ENCODE data around the gene KIAA0232. TPM values are rescaled to one million over a fixed set of nuclear protein-coding genes. Genes with fewer than 3 reads are reported as not detected.
"Not testable (repeated sequence)": the region's sequence is repeated elsewhere in the genome, so short reads cannot be mapped to it uniquely, and the experiment has no call there.

KIAA0232 gene
- total RNA-seq, 1 experiment from 2014 or later, result 28.5 TPM

- Histone ChIP-seq H3K79me2 (ENCODE audit: insufficient read depth, low read length) (no peaks in the 10 kb centered on the region), H3K27me3 (ENCODE audit: insufficient read depth, low read length) (no peaks in the 10 kb centered on the region), H3K9ac (ENCODE audit: extremely low read depth, insufficient read length, low read length) (no peak overlapping the region), H2BK20ac (ENCODE audit: low read depth, low read length, poor library complexity, severe bottlenecking) (no peak overlapping the region), H3K14ac (ENCODE audit: insufficient read depth, low read length) (no peak overlapping the region), H3K23me2 (ENCODE audit: insufficient read length, low read depth, low read length, poor library complexity, severe bottlenecking) (peaks cover 16% of the 10 kb centered on the region), H4K5ac (ENCODE audit: insufficient read length, low read depth, low read length) (no peak overlapping the region), H3K56ac (ENCODE audit: insufficient read length, low read depth, low read length) (no peak overlapping the region), H3K9me3 (ENCODE audit: control insufficient read depth, low read depth, low read length) (no peaks in the 10 kb centered on the region), H4K20me1 (ENCODE audit: control insufficient read depth, insufficient read depth, insufficient read length) (no peaks in the 10 kb centered on the region), H2AK5ac (ENCODE audit: insufficient read length, low read length) (no peak overlapping the region), H2AFZ (ENCODE audit: low read length) (no peak overlapping the region), H2BK120ac (ENCODE audit: low read depth, low read length, poor library complexity, severe bottlenecking) (no peak overlapping the region), H3K4me2 (ENCODE audit: insufficient read depth, insufficient read length, low read length) (no peak overlapping the region), H2BK12ac (ENCODE audit: insufficient read length, low read depth, low read length) (no peak overlapping the region), H2BK15ac (ENCODE audit: low read depth, low read length) (no peak overlapping the region), H3K23ac (ENCODE audit: insufficient read length, low read depth, low read length) (no peak overlapping the region), H3K4ac (ENCODE audit: low read depth, low read length) (no peak overlapping the region), H2BK5ac (ENCODE audit: insufficient read length, low read length) (no peak overlapping the region), H3K79me1 (ENCODE audit: insufficient read depth, low read depth, low read length, poor library complexity, severe bottlenecking) (no peaks in the 10 kb centered on the region), H3K4me1 (ENCODE audit: insufficient read depth, low read length) (peaks cover under 1% of the 10 kb centered on the region; the same call in 1 of the 2 replicates), H4K91ac (ENCODE audit: insufficient read length, low read depth, low read length) (no peak overlapping the region), H3K18ac (ENCODE audit: insufficient read length, low read depth, low read length) (no peak overlapping the region), H3K27ac (ENCODE audit: insufficient read length, low read depth, low read length) (no peak overlapping the region), H3T11ph (ENCODE audit: low read length) (no peak overlapping the region), H4K8ac (replicated peaks; ENCODE audit: insufficient read length, low read depth, low read length) (no peak overlapping the region)
- TF ChIP-seq, protein P1, sequence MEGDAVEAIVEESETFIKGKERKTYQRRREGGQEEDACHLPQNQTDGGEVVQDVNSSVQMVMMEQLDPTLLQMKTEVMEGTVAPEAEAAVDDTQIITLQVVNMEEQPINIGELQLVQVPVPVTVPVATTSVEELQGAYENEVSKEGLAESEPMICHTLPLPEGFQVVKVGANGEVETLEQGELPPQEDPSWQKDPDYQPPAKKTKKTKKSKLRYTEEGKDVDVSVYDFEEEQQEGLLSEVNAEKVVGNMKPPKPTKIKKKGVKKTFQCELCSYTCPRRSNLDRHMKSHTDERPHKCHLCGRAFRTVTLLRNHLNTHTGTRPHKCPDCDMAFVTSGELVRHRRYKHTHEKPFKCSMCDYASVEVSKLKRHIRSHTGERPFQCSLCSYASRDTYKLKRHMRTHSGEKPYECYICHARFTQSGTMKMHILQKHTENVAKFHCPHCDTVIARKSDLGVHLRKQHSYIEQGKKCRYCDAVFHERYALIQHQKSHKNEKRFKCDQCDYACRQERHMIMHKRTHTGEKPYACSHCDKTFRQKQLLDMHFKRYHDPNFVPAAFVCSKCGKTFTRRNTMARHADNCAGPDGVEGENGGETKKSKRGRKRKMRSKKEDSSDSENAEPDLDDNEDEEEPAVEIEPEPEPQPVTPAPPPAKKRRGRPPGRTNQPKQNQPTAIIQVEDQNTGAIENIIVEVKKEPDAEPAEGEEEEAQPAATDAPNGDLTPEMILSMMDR (conservative IDR thresholded peaks at IDR 0.05), result no peak
- no peak for DNase-seq
- Mint-ChIP-seq H3K4me3 (no peak overlapping the region), H3K27ac (no peak overlapping the region; a peak in 1 of 7 replicates), H3K4me1 (peaks cover 26 to 32% of the 10 kb centered on the region in 2 experiments), H3K27me3 (ENCODE audit: low read depth) (peaks cover 32% of the 10 kb centered on the region), H3K36me3 (ENCODE audit: insufficient read depth in 1 of 3, low read depth in 3 of 3) (no peaks in the 10 kb centered on the region), H3K9me3 (no peaks in the 10 kb centered on the region; a peak in 1 of 5 replicates)
- no CpG with 5 or more reads among the region's 13 CpGs for WGBS (ENCODE audit: extremely low coverage, insufficient read length, low lambda C conversion rate)
These were observed 123.3 kb downstream of the KIAA0232 start for GRCh38 chr4:6905516-6906445.

GRCh38 chr4:6906486-6906885 is 124.0 kb downstream of the KIAA0232 start:
- not testable (repeated sequence) for H3K36me3 Mint-ChIP-seq (ENCODE audit: insufficient read depth in 1 of 3, low read depth in 3 of 3); H3K79me2 ChIP-seq (ENCODE audit: insufficient read depth, low read length); H3K4me1 ChIP-seq (ENCODE audit: insufficient read depth, low read length); H2BK15ac ChIP-seq (ENCODE audit: low read depth, low read length); H3K9me3 Mint-ChIP-seq; H3K4me2 ChIP-seq (ENCODE audit: insufficient read depth, insufficient read length, low read length); H4K8ac ChIP-seq (replicated peaks; ENCODE audit: insufficient read length, low read depth, low read length); DNase-seq; H2BK20ac ChIP-seq (ENCODE audit: low read depth, low read length, poor library complexity, severe bottlenecking); H2BK12ac ChIP-seq (ENCODE audit: insufficient read length, low read depth, low read length); H3K79me1 ChIP-seq (ENCODE audit: insufficient read depth, low read depth, low read length, poor library complexity, severe bottlenecking); H3K23ac ChIP-seq (ENCODE audit: insufficient read length, low read depth, low read length); H2BK120ac ChIP-seq (ENCODE audit: low read depth, low read length, poor library complexity, severe bottlenecking); H3K9ac ChIP-seq (ENCODE audit: extremely low read depth, insufficient read length, low read length); H4K20me1 ChIP-seq (ENCODE audit: control insufficient read depth, insufficient read depth, insufficient read length); H3K4ac ChIP-seq (ENCODE audit: low read depth, low read length); H3K18ac ChIP-seq (ENCODE audit: insufficient read length, low read depth, low read length); H3K56ac ChIP-seq (ENCODE audit: insufficient read length, low read depth, low read length); H4K5ac ChIP-seq (ENCODE audit: insufficient read length, low read depth, low read length); H3K14ac ChIP-seq (ENCODE audit: insufficient read depth, low read length); H4K91ac ChIP-seq (ENCODE audit: insufficient read length, low read depth, low read length); H2BK5ac ChIP-seq (ENCODE audit: insufficient read length, low read length); H3T11ph ChIP-seq (ENCODE audit: low read length); H3K27me3 ChIP-seq (ENCODE audit: insufficient read depth, low read length); H3K4me3 Mint-ChIP-seq; H3K27ac ChIP-seq (ENCODE audit: insufficient read length, low read depth, low read length); H2AFZ ChIP-seq (ENCODE audit: low read length); H3K9me3 ChIP-seq (ENCODE audit: control insufficient read depth, low read depth, low read length); H2AK5ac ChIP-seq (ENCODE audit: insufficient read length, low read length); H3K27ac Mint-ChIP-seq
- Mint-ChIP-seq H3K27me3 (ENCODE audit: low read depth) (peaks cover 34% of the 10 kb centered on the region), H3K4me1 (peaks cover 31 to 38% of the 10 kb centered on the region in 2 experiments)
- peaks cover 18% of the 10 kb centered on the region for H3K23me2 ChIP-seq (ENCODE audit: insufficient read length, low read depth, low read length, poor library complexity, severe bottlenecking)
- no CpG with 5 or more reads among the region's 6 CpGs for WGBS (ENCODE audit: extremely low coverage, insufficient read length, low lambda C conversion rate)

Data from H9 (cell line).